ENCODE measurements around the gene SPARCL1. TPM values are rescaled to one million over a fixed set of nuclear protein-coding genes. Genes with fewer than 3 reads are reported as not detected.
A peak's percentile ranks its signal among the peaks of the same experiment; 100 is the strongest.

SPARCL1 gene
- total and polyA plus RNA-seq, 2 experiments from 2014 or later = 15.2 to 45.4 TPM

GRCh38 chr4:87428979-87429378 lies 100.2 kb downstream of the SPARCL1 start:
- DNase-seq (ENCODE audit: low spot score) = no peak
- WGBS (ENCODE audit: low lambda C conversion rate, missing lambda C conversion rate) = 96% methylated on average over 6 of the region's 6 CpGs
- Histone ChIP-seq H3K9me3 (ENCODE audit: low read depth) (no peaks in the 10 kb centered on the region), H3K4me2 (no peak overlapping the region), H3K27me3 (no peaks in the 10 kb centered on the region), H4K20me1 (ENCODE audit: insufficient read depth, poor library complexity, severe bottlenecking) (peaks cover 28% of the 10 kb centered on the region), H3K27ac (no peak overlapping the region), H3K4me3 (no peak overlapping the region), H3K36me3 (replicated peaks; ENCODE audit: insufficient read depth, low read depth) (no peaks in the 10 kb centered on the region), H3K4me1 (ENCODE audit: insufficient read depth) (peaks cover 8% of the 10 kb centered on the region), H2AFZ (no peak overlapping the region), H3K9me2 (replicated peaks; ENCODE audit: insufficient read depth) (no peaks in the 10 kb centered on the region), H3K79me2 (peaks cover 100% of the 10 kb centered on the region)
- TF ChIP-seq CTCF (IDR thresholded peaks at IDR 0.05; ENCODE audit: poor library complexity) (no peak), EZH2 (IDR thresholded peaks at IDR 0.05; ENCODE audit: borderline replicate concordance) (no peak), EZH2phosphoT487 (IDR thresholded peaks at IDR 0.05; ENCODE audit: low read depth, severe bottlenecking, unreplicated experiment) (no peak)

DNA sequence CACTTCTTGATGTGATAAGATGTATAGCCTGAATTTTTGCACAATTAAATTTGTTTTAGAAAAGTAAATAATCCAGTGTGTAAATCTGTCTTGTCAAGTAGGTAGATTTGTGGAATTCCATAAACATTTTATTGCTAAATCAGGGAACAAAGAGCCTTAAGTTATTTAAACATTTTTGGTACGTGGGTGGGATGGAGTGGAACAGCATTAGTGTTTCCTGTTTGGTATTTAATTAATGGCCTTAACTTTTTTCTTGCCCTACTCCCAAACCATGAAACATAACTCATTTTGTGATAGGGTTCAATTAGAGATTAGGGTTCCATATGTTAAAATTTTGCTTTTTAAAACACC lies 101.7 kb downstream of the SPARCL1 start:
- no peak overlapping the region for H3K4me3 ChIP-seq
- no peak for TF ChIP-seq EZH2phosphoT487 (IDR thresholded peaks at IDR 0.05; ENCODE audit: low read depth, severe bottlenecking, unreplicated experiment)
- no peak for TF ChIP-seq CTCF (IDR thresholded peaks at IDR 0.05; ENCODE audit: poor library complexity)
- TF ChIP-seq EZH2 (IDR thresholded peaks at IDR 0.05; ENCODE audit: borderline replicate concordance) = no peak
- DNase-seq (ENCODE audit: low spot score) = no peak
- H3K27me3 ChIP-seq = no peaks in the 10 kb centered on the region
- no peaks in the 10 kb centered on the region for H3K9me2 ChIP-seq (replicated peaks; ENCODE audit: insufficient read depth)
- peaks cover 8% of the 10 kb centered on the region for H3K4me1 ChIP-seq (ENCODE audit: insufficient read depth)
- peaks cover 97% of the 10 kb centered on the region for H3K79me2 ChIP-seq
- no peaks in the 10 kb centered on the region for H3K9me3 ChIP-seq (ENCODE audit: low read depth)
- H4K20me1 ChIP-seq (ENCODE audit: insufficient read depth, poor library complexity, severe bottlenecking) = peaks cover 22% of the 10 kb centered on the region
- H2AFZ ChIP-seq = no peak overlapping the region
- no peak overlapping the region for H3K27ac ChIP-seq
- no peaks in the 10 kb centered on the region for H3K36me3 ChIP-seq (replicated peaks; ENCODE audit: insufficient read depth, low read depth)
- WGBS (ENCODE audit: low lambda C conversion rate, missing lambda C conversion rate) = 33% methylated on average over 1 of the region's 1 CpG
- H3K4me2 ChIP-seq = peak overlapping the region; percentile 23

GRCh38 chr4:87426865-87427517 lies 102.2 kb downstream of the SPARCL1 start:
- Histone ChIP-seq H2AFZ (no peak overlapping the region), H3K27ac (no peak overlapping the region), H3K9me3 (ENCODE audit: low read depth) (no peaks in the 10 kb centered on the region), H3K4me3 (no peak overlapping the region), H3K9me2 (replicated peaks; ENCODE audit: insufficient read depth) (no peaks in the 10 kb centered on the region), H3K4me1 (ENCODE audit: insufficient read depth) (peaks cover 9% of the 10 kb centered on the region), H3K27me3 (no peaks in the 10 kb centered on the region), H3K4me2 (peak overlapping the region; percentile 23), H4K20me1 (ENCODE audit: insufficient read depth, poor library complexity, severe bottlenecking) (peaks cover 20% of the 10 kb centered on the region), H3K79me2 (peaks cover 93% of the 10 kb centered on the region), H3K36me3 (replicated peaks; ENCODE audit: insufficient read depth, low read depth) (no peaks in the 10 kb centered on the region)
- DNase-seq (ENCODE audit: low spot score) = no peak
- no peak for TF ChIP-seq EZH2phosphoT487 (IDR thresholded peaks at IDR 0.05; ENCODE audit: low read depth, severe bottlenecking, unreplicated experiment)
- no peak for TF ChIP-seq CTCF (IDR thresholded peaks at IDR 0.05; ENCODE audit: poor library complexity)
- TF ChIP-seq EZH2 (IDR thresholded peaks at IDR 0.05; ENCODE audit: borderline replicate concordance) = no peak
- WGBS (ENCODE audit: low lambda C conversion rate, missing lambda C conversion rate) = 94% methylated on average over 3 of the region's 3 CpGs

Data from hepatocyte (in vitro differentiated cells).